ENCODE results near the gene SNX5.

GRCh38 chr20:18016772-18017171 is 48.2 kb upstream of the SNX5 start:
- TF ChIP-seq POLR2AphosphoS5 (IDR thresholded peaks at IDR 0.05) (no peak), POLR2A (IDR thresholded peaks at IDR 0.05) (no peak)

Data from prostate gland (tissue), 1 donor.